ENCODE measurements around the gene CDK5RAP3. TPM values are rescaled to one million over a fixed set of nuclear protein-coding genes. Genes with fewer than 3 reads are reported as not detected.

The CDK5RAP3 gene, protein sequence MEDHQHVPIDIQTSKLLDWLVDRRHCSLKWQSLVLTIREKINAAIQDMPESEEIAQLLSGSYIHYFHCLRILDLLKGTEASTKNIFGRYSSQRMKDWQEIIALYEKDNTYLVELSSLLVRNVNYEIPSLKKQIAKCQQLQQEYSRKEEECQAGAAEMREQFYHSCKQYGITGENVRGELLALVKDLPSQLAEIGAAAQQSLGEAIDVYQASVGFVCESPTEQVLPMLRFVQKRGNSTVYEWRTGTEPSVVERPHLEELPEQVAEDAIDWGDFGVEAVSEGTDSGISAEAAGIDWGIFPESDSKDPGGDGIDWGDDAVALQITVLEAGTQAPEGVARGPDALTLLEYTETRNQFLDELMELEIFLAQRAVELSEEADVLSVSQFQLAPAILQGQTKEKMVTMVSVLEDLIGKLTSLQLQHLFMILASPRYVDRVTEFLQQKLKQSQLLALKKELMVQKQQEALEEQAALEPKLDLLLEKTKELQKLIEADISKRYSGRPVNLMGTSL
- total RNA-seq (2021), result 144 and 149 TPM in 2 replicates
- long read RNA-seq, transcript CDK5RAP3-201 (14 exons, 1,866 nt), result major isoform, 466 of 669 reads
- long read RNA-seq, transcript CDK5RAP3-231 (12 exons, 2,759 nt), result minor isoform, 52 of 669 reads
- long read RNA-seq, partial matches to known transcripts, result 52 of 669 reads
- long read RNA-seq, other reads (novel, unspliced or antisense), result 89 of 669 reads

DNA sequence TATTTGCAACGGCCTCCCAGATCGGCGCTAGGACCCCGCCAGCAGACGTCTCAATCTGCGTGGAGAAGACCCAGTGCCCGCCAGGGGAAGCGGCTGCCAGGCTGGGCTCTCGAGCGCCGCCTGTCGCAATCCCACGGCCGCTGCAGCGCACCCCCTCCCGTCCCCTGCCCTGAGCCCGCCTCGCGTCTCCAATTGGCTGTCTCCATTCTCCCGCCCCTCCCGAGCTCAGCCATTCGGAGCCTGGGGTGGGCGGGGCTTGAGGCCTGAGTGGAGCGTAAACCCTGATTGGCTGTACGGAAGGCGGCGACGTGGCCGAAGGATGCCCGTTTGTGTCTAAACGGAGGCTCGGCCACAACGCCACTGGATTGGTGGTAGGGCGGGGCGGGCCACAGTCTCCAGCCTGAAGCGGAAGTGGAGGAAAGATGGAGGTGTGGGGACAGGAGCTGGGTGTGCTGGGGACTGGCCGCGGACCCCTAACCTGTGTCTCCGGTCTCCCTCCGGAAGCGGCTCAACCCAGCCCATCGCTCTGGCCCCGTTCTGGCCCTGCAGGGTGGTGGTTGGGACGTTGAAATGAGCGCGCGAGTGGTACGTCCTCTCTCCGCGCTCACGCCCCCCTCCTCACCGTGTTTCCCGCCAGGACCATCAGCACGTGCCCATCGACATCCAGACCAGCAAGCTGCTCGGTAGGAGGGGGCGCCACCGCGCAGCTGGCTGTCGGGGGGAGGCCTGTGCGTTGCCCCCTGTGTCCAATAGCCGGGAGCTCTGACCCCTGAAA, at the start of gene CDK5RAP3:
CDK5RAP3 (plus strand) TSS at position 389 of the 775 bp plus-strand sequence; CDS start at position 423, 34 bp downstream.
- no peak within 1 kb of the TSS for H3K4ac ChIP-seq (ENCODE audit: low read depth, low read length)
- H2BK5ac ChIP-seq (ENCODE audit: insufficient read length, low read length), result no peak within 1 kb of the TSS

More for the DNA sequence above, at the start of gene CDK5RAP3:
- Histone ChIP-seq H3T11ph (ENCODE audit: low read length) (no peak within 1 kb of the TSS), H3K14ac (ENCODE audit: insufficient read depth, low read length) (peak within 1 kb of the TSS; percentile 92; the same call in 1 of the 2 replicates), H3K4me2 (ENCODE audit: insufficient read depth, insufficient read length, low read length) (peak within 1 kb of the TSS; percentile 65), H3K23me2 (ENCODE audit: insufficient read length, low read depth, low read length, poor library complexity, severe bottlenecking) (peaks cover 2% of the 10 kb centered on the region), H2AK5ac (ENCODE audit: insufficient read length, low read length) (no peak within 1 kb of the TSS), H3K27me3 (ENCODE audit: insufficient read depth, low read length) (no peaks in the 10 kb centered on the region), H4K5ac (ENCODE audit: insufficient read length, low read depth, low read length) (no peak within 1 kb of the TSS), H3K79me2 (ENCODE audit: insufficient read depth, low read length) (no peaks in the 10 kb centered on the region), H3K79me1 (ENCODE audit: insufficient read depth, low read depth, low read length, poor library complexity, severe bottlenecking) (no peaks in the 10 kb centered on the region), H2BK15ac (ENCODE audit: low read depth, low read length) (no peak within 1 kb of the TSS), H3K4me1 (ENCODE audit: insufficient read depth, low read length) (no peaks in the 10 kb centered on the region), H3K27ac (ENCODE audit: insufficient read length, low read depth, low read length) (no peak within 1 kb of the TSS), H4K20me1 (ENCODE audit: control insufficient read depth, insufficient read depth, insufficient read length) (no peaks in the 10 kb centered on the region), H3K18ac (ENCODE audit: insufficient read length, low read depth, low read length) (peak within 1 kb of the TSS; percentile 91), H3K9ac (ENCODE audit: extremely low read depth, insufficient read length, low read length) (peak within 1 kb of the TSS; percentile 29), H4K8ac (replicated peaks; ENCODE audit: insufficient read length, low read depth, low read length) (no peak within 1 kb of the TSS), H4K91ac (ENCODE audit: insufficient read length, low read depth, low read length) (no peak within 1 kb of the TSS), H3K9me3 (ENCODE audit: control insufficient read depth, low read depth, low read length) (no peaks in the 10 kb centered on the region), H2BK20ac (ENCODE audit: low read depth, low read length, poor library complexity, severe bottlenecking) (no peak within 1 kb of the TSS), H3K23ac (ENCODE audit: insufficient read length, low read depth, low read length) (no peak within 1 kb of the TSS), H3K56ac (ENCODE audit: insufficient read length, low read depth, low read length) (no peak within 1 kb of the TSS), H2BK12ac (ENCODE audit: insufficient read length, low read depth, low read length) (no peak within 1 kb of the TSS), H2BK120ac (ENCODE audit: low read depth, low read length, poor library complexity, severe bottlenecking) (no peak within 1 kb of the TSS), H2AFZ (ENCODE audit: low read length) (peak within 1 kb of the TSS; percentile 91)
- Mint-ChIP-seq H3K4me1 (peaks cover 9 to 13% of the 10 kb centered on the region in 2 experiments), H3K27me3 (ENCODE audit: low read depth) (peaks cover 11% of the 10 kb centered on the region; the same call in 1 of the 2 replicates), H3K9me3 (no peaks in the 10 kb centered on the region), H3K27ac (peak within 1 kb of the TSS; percentile 95 to 98 (median 98)), H3K36me3 (ENCODE audit: insufficient read depth in 1 of 3, low read depth in 3 of 3) (peaks cover 12 to 29% (median 28%) of the 10 kb centered on the region in 3 experiments; a peak in 6 of 7 replicates), H3K4me3 (peak within 1 kb of the TSS; percentile 89 to 91)
- DNase-seq, result peak; percentile 100
- TF ChIP-seq, protein P1, sequence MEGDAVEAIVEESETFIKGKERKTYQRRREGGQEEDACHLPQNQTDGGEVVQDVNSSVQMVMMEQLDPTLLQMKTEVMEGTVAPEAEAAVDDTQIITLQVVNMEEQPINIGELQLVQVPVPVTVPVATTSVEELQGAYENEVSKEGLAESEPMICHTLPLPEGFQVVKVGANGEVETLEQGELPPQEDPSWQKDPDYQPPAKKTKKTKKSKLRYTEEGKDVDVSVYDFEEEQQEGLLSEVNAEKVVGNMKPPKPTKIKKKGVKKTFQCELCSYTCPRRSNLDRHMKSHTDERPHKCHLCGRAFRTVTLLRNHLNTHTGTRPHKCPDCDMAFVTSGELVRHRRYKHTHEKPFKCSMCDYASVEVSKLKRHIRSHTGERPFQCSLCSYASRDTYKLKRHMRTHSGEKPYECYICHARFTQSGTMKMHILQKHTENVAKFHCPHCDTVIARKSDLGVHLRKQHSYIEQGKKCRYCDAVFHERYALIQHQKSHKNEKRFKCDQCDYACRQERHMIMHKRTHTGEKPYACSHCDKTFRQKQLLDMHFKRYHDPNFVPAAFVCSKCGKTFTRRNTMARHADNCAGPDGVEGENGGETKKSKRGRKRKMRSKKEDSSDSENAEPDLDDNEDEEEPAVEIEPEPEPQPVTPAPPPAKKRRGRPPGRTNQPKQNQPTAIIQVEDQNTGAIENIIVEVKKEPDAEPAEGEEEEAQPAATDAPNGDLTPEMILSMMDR (conservative IDR thresholded peaks at IDR 0.05), result peak; percentile 96
- no CpG with 5 or more reads among the region's 62 CpGs for WGBS (ENCODE audit: extremely low coverage, insufficient read length, low lambda C conversion rate)
